ENCODE results near the gene OTX2. TPM values are rescaled to one million over a fixed set of nuclear protein-coding genes. Genes with fewer than 3 reads are reported as not detected.

Gene OTX2
- total RNA-seq, 1 donor from 2014 or later = 0.77 TPM

DNA sequence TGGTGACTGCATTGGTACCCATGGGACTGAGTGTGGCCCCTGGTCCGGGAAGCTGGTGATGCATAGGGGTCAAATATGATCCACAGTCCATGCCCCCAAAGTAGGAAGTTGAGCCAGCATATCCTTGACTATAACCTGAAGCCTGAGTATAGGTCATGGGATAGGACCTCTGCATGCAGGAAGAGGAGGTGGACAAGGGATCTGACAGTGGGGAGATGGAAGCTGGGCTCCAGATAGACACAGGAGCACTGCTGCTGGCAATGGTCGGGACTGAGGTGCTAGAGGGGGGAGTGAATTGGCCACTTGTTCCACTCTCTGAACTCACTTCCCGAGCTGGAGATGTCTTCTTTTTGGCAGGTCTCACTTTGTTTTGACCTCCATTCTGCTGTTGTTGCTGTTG lies 8.4 kb downstream of the OTX2 start:
- Mint-ChIP-seq H3K4me3 (no peak overlapping the region), H3K36me3 (ENCODE audit: low read depth) (no peaks in the 10 kb centered on the region), H3K4me1 (no peaks in the 10 kb centered on the region), H3K27ac (ENCODE audit: unreplicated experiment) (no peak overlapping the region), H3K27me3 (ENCODE audit: low read depth) (peaks cover 95% of the 10 kb centered on the region), H3K9me3 (peaks cover 4% of the 10 kb centered on the region)
- no peak for DNase-seq (ENCODE audit: low read depth, low spot score)
- TF ChIP-seq, protein P1, sequence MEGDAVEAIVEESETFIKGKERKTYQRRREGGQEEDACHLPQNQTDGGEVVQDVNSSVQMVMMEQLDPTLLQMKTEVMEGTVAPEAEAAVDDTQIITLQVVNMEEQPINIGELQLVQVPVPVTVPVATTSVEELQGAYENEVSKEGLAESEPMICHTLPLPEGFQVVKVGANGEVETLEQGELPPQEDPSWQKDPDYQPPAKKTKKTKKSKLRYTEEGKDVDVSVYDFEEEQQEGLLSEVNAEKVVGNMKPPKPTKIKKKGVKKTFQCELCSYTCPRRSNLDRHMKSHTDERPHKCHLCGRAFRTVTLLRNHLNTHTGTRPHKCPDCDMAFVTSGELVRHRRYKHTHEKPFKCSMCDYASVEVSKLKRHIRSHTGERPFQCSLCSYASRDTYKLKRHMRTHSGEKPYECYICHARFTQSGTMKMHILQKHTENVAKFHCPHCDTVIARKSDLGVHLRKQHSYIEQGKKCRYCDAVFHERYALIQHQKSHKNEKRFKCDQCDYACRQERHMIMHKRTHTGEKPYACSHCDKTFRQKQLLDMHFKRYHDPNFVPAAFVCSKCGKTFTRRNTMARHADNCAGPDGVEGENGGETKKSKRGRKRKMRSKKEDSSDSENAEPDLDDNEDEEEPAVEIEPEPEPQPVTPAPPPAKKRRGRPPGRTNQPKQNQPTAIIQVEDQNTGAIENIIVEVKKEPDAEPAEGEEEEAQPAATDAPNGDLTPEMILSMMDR (conservative IDR thresholded peaks at IDR 0.05) = no peak

DNA sequence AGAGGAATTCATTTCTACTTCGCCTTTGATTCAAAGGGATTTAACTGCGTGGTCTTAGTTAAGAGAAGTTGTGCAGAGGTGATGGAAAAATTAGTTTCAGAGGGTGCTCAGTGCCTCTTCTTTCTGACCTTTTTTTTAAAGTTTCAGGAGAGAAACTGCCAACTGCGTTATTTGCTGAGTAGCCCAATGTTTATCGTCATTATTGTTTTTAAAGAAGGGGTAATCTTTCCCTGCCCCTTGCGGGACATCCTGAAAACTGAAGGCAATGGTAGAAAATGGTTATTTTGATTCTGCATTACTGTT lies 11.0 kb downstream of the OTX2 start:
- Mint-ChIP-seq H3K27me3 (ENCODE audit: low read depth) (peaks cover 95% of the 10 kb centered on the region), H3K4me1 (no peaks in the 10 kb centered on the region), H3K27ac (ENCODE audit: unreplicated experiment) (no peak overlapping the region)

DNA sequence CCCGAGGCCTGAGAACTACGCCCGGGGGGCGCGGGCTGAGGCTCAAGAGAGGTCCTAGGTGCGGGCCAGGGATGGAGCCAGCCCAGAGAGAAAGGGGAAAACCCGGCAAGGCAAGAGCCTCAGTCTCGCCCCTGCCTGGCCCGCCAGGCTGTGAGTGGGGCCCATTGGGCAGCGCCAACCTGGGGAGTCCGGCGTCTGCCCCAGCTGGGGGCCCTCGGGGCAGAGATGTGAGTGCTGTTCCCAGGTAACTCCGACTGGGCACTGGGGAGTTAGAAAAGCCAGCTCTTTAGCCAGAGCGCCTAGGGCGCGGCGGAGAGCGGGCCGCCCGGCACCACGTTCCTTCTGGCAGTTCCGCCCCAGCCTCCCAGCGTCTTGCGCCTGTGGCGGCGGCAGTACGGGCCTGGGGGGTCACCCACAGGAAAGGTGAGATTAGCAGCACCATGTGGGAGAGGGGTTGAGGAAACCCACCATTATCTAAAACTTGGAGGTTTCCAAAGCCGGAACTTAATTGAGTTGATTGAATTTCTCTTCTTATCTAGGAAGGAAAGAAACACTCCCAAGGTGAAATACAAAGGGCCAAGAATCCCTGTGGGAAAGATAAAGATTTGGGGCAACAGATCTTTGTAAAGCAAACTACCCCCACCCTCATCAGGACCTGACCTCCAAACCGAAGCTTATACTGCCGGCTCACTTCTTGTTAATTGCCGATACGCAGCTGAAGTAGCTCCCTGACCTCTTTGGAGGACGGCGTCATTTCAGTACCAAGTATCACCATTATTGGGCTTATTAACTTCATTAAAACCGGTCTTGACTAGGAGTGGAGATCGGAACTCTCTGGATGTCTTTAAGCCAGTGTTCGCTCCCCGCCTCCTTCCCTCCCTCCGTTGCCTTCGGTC lies 11.6 kb downstream of the OTX2 start:
- Mint-ChIP-seq H3K27ac (ENCODE audit: unreplicated experiment) (no peak overlapping the region), H3K9me3 (no peaks in the 10 kb centered on the region), H3K4me1 (no peaks in the 10 kb centered on the region), H3K36me3 (ENCODE audit: low read depth) (no peaks in the 10 kb centered on the region), H3K4me3 (no peak overlapping the region), H3K27me3 (ENCODE audit: low read depth) (peaks cover 95% of the 10 kb centered on the region)
- TF ChIP-seq, protein P1 (conservative IDR thresholded peaks at IDR 0.05) = no peak
- no peak for DNase-seq (ENCODE audit: low read depth, low spot score)

More for the DNA sequence above, 11.0 kb downstream of the OTX2 start:
- no peaks in the 10 kb centered on the region for H3K36me3 Mint-ChIP-seq (ENCODE audit: low read depth)
- H3K9me3 Mint-ChIP-seq = no peaks in the 10 kb centered on the region
- TF ChIP-seq, protein P1 (conservative IDR thresholded peaks at IDR 0.05) = no peak
- no peak for DNase-seq (ENCODE audit: low read depth, low spot score)
- H3K4me3 Mint-ChIP-seq = no peak overlapping the region

DNA sequence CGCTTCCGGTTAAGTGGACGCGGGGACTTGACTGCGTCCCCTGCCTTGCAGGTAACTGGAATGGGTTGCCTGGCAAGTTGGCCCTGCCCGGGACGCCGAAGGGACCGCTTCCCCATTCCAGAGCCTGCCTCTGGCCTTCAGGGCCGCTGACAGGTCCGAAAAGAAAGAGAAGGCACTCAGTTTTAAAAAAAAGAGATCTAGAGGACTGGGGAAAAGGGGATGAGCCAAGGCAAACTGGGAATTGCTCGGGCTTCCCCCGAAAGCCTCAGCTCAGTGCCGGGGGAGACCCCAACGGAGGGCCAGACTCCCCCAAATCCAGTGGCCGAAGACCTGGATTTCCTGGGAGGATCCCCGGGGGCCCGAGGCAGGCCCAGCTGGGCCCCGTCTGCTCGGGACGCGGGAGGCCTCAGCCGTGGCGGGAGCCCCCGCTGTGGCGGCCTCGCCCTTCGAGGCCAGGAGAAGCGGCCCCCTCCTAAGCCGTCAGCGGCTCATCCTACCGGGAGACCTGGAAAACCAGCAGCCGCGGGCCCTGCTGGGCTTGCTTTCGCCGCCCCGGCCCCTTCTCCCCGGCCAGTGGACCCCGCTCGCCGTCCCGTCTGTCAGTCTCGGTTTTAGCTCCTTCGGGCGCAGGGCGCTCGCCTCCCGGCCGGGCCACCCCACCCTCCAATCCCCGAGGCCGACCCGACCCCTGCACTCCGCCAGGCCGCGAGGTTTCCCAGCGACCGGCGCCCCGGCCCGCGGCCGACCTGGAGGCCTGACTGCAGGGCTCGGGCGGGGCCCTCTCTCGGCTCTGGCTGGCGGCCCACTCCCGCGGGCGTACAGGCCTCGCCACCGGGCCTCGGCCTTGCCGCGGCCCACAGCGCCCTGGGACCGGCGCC lies 12.5 kb downstream of the OTX2 start:
- Mint-ChIP-seq H3K36me3 (ENCODE audit: low read depth) (no peaks in the 10 kb centered on the region), H3K4me1 (no peaks in the 10 kb centered on the region), H3K4me3 (no peak overlapping the region), H3K27ac (ENCODE audit: unreplicated experiment) (no peak overlapping the region), H3K27me3 (ENCODE audit: low read depth) (peaks cover 95% of the 10 kb centered on the region), H3K9me3 (no peaks in the 10 kb centered on the region)
- no peak for DNase-seq (ENCODE audit: low read depth, low spot score)
- TF ChIP-seq, protein P1 (conservative IDR thresholded peaks at IDR 0.05) = no peak

DNA sequence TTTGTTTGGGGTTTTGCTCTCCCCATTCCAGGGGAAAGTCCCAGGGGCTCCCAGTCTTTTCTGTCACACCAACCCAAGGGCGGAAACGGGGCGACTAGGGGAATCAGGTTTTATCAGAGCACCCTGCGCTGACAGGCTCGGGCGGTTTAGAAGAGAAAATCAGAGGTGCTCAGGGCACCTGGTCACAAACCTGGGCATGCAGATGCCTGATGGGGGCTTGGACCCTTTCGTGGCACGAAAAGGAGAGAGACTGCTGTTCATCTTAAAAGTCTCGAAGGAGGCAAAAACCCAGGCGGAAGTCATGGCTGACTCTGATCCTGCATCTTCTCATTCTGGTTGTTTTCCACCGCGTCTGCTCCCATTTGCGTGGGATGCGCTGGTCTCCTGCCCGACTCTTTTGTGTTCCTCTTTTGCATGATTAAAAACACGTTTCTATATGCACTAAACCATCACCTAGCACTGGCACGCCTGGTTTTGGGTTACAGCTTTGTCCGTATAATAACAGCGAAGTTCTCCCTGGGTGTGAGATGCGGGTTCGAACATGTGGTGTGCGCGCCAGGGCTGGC lies 13.2 kb downstream of the OTX2 start:
- no peaks in the 10 kb centered on the region for H3K4me1 Mint-ChIP-seq

More for the DNA sequence above, 13.2 kb downstream of the OTX2 start:
- TF ChIP-seq, protein P1 (conservative IDR thresholded peaks at IDR 0.05) = no peak
- Mint-ChIP-seq H3K36me3 (ENCODE audit: low read depth) (no peaks in the 10 kb centered on the region), H3K27me3 (ENCODE audit: low read depth) (peaks cover 95% of the 10 kb centered on the region), H3K27ac (ENCODE audit: unreplicated experiment) (no peak overlapping the region), H3K4me3 (no peak overlapping the region), H3K9me3 (no peaks in the 10 kb centered on the region)
- no peak for DNase-seq (ENCODE audit: low read depth, low spot score)

Measured in neural crest cell (in vitro differentiated cells).